DMS53 (cell line): Measurements from ENCODE around the gene FANCC.
A peak's percentile ranks its signal among the peaks of the same experiment; 100 is the strongest.

Experiments
- DNase-seq: peaks from one replicate; lab custom pipeline; 2025; lab: John Stamatoyannopoulos, UW

Gene FANCC

DNA sequence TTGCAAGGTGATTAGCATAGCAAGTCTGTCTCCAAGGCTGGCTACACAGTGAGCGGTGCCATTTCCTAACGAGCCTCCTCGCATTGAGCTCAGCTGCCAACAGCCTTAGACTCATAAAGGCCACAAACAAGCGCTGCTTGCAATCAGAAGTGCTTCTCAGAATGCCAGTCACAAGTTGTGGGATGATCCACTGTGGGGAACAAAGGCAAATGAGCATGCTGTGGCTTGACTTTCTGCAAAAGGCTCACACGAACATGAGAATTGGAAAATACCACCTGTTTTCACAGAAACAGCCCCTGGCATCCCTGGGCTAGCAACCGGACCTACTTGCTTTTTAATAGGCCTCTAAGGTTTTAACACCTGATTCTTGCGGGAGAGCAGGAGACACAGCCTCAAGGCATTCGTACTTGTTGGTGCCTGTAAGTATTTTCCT, 215.5 kb downstream of the FANCC start:
- DNase-seq = no peak

DNA sequence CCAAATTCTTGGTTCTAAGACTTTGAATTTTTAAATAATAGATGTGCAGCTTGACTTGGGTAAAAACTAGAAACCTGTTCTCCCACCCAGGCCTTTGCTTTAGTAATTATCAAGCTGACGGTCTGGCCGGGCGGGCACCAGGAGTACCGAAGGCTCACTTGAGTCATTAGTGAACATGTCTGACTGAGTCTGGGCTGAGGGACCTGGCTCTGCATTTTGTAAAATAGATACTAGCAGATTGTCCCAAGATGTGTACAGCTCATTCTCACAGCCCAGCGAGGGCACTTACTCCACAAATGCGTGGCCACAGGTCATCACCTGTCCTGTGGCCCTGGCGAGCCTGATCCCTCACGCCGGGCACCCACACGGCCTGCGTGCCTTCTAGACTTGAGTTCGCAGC, 216.2 kb downstream of the FANCC start:
- DNase-seq = no peak

DNA sequence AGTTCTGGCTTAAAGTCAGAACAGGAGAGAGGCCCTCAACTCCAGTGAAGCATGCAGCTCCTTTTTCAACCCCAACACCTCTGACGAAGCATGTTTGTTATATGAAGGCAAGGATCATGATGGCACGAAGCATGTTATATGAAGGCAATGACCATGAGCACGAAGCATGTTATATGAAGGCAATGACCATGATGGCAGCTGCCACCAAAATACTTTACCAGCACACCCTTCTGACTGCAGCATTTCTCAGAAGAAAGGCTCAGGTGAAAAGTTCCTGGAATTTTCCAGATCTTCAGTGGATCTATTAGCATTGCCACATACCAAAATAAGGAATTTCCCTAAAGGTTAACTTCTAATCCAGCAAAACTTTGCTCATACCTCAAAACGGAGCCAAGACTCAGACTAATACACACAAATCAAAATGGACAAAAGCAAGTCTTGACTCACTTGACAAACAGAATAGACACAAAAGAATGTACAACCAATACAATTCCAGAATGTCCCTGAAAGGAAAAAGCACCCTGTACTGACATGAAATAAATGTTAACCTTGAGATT, 217.4 kb downstream of the FANCC start:
- DNase-seq = no peak

DNA sequence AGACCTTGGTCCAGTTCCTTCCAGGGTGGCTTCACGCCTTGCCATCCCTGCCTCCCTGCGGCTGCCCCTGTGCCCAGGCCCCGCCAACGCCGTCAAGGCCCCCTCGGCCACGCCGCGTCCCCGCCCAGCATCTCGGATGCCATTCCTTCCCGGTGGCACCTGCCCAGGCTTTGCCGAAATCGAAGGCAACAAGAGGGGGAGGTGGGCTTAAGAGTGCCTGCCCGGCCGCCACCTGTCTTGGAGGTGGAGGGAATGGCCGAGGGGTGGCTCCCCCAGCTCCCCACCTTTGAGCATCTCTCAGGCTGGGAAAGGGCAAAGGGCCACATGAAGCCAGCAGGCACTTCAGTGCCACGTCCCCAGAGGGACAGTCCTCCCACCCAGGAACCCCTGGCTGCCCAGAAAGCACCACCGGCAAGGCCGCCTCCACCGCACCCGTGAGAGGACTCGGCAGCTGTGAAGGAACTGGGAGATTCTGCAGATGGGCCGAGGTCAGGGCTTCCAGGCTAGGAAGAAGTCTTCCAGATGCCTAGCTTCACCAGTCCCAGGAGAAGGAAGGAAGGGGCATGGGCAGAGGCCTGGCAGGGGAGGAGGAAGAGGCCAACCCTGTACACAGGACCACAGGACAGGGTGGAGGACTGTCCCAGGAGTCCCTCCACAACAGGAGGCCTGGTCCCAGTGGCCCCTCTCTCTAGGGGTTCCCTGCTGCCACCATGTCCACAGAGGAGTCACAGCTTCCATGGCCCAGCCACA, 218.0 kb downstream of the FANCC start:
- DNase-seq = no peak

DNA sequence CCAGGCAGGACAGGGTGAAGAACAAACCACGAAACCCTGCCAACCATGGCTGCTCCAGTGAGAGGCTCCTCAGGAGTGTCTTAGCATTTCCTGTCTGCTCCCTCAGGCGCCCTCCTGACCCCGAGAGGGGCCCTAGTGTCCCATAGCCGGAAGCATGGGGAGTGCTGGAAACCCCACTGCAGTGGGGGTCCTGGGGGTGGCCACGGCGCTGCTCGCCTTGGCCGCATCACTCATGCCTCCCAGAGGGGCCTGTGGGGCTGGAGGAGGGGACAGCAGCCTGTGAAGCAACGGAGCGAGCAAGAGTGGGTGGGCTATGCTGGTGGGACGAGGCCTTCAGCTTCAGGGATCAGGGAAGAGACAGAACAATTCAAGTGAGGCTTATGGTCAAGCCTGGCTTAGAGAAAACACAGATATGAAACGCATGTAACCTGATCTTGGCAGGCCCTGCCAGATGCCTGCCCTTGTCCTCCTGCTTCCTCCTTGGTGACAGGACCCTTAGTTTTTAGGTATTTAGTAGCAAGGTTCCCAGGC, 219.1 kb downstream of the FANCC start:
- DNase-seq = peak; percentile 9

DNA sequence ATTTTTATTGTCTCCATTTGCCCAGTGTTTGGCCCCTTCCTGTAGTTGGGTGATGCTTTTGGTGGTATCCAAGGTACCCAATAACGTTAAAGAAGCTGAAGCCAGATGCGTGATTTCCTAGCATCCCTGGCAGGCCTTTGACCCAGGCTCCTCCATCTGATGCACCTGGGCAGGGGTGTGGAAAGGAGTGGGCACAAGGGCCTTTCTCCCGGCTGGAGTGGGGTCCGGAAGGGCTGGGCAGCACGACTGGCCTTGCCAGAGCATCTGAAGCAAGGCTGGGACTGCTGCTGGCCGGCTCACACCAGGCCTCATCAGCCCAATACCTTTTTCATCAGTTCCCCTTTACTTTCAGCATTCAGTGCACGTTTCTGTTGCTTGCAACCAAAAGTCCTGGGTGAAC, 220.2 kb downstream of the FANCC start:
- no peak for DNase-seq

DNA sequence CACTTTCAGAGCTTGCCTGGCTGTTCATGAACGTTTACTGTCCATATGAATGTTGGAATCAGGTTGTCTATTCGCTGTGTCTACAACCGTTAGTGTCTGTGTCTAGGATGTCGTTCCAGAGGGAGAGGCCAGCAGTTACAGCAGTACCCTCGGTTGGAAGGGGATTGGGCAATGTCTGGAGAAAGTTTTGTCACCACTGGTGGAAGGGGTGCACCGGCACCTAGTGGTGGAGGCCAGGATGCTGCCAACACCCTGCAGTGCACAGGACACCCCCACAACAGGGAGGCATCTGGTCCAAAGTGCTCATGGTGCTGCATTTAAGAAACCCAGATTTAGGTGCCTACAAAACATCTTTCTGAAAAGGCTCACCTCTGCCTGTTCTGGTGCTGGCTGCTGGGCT, 220.7 kb downstream of the FANCC start:
- peak; percentile 8 for DNase-seq

DNA sequence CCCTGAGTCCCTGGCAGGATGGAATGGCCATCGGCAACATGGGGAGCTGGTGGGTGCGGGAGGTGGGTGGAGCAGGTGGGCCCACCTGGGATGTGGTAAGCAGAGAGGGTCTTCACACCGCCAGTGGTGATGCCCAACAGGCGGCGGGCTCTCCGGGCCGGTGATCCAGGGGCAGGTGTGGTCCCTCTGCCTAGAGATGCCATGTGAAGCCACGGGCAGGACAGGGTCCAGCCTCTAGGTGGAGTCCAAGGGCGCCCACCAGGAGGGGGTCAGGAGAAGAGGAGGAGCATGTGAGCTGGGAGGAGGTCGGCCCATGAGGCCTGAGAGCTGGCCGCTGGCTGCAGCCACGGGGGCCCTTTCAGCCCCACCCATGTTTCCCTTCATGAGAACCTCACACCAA, 221.1 kb downstream of the FANCC start:
- peak; percentile 16 for DNase-seq

DNA sequence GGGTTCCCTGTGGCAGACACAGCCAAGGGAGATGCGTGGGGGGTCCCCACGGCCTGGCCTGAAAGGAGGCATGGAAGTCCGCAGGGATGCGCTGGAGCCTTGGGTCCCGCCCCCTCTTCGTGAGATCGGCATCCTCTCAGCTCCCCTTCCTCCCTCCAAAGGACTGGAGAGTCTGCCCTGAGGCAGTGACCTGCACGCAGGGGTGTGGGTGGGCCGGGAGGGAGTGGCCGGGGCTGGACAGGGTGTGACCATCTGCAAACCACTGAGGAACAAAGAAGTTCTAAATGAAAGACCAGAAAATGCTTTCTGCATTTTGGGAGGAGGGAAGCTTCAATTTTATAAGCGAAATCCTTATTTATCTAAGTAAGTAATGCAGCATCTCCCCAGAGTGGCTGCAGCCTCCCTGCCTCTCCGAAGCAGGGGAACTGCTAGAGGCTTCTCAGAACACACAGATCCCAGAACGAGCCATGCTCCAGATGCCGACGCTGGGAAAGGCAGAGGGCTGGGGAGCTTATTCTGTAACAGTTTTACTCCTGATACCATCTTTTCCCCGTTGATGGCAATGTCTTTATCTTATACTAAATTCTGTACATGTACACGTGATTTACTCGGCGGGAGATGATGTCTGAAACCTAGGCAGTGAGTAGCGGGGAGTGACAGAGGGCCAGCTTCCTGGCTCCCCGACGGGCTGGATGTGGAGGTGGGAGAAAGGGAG, 221.7 kb downstream of the FANCC start:
- no peak for DNase-seq

DNA sequence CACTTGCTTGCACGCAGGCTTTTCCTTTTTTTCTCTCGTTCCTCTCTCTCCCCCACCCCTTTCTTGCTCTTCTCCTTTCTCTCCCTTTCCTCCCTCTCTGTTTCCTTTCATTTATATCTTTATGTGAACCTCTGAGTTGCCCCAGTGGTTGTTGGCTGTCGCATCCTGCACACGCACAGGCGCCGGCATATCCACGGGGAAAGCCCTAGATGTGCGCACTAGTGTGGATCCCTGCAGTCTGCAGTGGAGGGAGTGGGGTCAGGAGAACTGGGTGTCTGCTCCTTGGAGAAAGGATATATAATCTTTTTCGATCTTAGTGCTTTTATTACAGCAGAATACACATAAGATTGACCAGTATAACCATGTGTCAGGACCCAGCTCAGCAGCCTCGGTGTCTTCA, 223.5 kb downstream of the FANCC start:
- no peak for DNase-seq

DNA sequence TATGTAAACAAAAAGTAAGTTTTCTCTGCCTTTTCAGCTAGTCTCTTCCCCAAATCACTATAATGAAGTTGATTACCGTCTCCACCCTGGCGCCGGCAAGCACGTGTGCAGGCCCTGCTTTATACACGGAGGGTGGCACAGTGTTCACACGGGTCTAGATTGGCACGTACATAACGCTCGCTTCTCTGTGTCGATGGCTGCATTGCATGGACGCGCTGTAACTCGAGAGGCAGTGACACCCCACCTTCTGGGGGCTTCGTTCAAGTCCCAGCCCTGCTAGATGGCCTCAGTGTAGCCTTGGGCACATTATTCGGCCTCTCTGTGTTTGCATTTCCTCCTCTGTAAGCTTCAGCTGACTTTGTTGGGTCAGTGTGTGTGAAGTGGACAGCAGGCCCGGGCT, 223.9 kb downstream of the FANCC start:
- no peak for DNase-seq

DNA sequence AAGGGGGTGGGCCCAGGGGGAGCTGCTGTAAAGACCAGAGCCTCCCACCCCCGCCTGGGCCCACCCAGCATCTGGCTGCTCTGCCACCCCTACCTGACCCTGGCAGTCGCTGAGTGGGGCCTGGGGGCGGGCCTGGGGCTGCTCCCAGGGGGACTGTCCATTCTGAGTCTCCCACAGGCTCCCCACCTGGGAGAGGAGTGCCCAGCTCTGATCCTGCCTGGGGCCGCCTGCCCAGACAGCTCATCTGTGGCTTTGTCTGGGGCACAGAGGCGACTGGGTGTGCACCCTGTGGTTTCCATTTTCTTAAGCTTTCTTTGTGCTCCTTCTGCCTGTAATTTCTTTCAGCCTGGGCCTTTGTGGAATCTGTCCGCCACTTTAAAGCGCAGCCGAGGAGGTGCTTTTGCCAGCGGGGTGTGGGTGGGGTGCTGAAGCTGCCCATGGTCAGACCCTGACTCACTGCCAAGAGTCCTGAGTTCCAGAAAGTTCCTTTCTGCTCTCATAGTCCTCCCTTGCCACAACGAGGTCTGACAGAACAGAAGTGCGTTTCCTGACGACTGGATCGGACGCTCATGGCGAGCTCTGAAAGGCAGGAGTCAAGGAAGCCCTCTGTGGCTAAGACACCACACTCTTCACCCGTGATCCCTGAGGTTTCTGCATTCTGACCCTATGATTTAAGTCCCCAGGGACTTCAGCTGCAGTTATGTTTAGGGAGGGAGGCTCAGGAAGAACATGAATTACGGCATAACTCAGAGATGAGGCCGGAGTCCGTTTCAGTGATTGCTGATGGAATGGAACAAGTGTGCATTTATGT, 225.0 kb downstream of the FANCC start:
- no peak for DNase-seq

DNA sequence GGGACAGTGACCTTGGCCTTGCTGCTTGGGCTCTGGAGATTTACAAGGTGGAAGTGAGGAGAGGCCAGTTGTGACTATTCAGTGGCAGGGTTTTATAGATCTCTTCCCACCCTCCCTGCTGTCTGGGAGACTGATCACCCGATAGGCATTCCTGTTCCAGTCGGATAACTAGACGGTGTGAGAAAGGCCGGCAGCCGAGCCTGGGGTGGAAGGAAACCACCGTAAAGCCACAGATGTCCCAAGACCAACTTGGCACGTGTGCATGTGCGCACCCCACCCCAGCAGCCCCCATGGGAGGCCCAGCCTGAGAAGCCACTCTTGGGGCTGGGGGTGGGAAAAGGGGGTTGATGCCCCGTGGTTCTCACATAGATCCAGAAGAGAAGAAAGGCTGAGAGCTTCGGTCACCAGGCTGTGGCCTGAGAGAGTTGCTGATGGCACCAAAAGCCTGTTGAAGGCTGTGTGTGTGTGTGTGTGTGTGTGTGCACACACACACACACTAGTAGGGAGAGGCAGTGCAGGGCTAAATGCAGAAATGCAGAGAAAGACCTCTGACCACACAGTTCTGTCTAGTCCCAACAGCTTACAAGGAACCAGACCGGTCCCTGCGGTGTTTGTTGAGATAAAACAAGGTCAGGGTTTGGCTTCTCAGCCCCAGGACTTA, 225.8 kb downstream of the FANCC start:
- peak; percentile 33 for DNase-seq

DNA sequence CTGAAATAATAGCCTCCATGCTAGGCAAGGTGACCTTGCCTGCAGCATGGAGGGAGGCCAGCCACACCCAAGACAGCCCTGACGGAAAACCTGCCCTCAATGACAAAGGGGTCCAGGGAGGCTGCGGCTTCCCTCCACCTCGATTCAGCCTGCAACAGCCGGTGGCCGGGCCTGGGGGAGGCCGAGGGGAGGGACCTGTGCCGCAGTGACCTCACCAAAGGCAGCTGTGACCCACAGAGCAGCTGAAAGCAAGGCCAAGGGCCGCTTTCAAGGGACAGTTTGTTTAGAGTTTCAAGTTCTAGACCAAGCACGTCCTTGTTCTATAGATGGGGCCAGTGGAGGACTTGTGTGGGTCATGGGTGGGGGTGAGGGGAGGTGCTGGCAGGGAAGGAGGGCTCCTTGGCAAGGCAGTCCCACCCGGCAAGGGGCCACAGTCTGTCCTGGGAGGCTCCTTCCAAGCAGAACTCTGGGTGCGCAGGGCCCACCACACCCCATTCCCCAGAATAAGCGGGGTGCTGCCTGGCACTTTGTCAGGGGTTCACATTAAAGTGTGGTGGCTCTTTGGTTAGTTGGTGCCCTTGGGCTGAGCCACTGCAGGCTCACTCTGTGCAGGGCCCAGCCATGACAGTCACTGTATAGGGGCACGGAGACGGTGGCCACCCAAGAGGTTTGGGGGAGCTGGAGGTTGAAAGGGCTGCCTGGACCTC, 226.5 kb downstream of the FANCC start:
- DNase-seq = no peak

DNA sequence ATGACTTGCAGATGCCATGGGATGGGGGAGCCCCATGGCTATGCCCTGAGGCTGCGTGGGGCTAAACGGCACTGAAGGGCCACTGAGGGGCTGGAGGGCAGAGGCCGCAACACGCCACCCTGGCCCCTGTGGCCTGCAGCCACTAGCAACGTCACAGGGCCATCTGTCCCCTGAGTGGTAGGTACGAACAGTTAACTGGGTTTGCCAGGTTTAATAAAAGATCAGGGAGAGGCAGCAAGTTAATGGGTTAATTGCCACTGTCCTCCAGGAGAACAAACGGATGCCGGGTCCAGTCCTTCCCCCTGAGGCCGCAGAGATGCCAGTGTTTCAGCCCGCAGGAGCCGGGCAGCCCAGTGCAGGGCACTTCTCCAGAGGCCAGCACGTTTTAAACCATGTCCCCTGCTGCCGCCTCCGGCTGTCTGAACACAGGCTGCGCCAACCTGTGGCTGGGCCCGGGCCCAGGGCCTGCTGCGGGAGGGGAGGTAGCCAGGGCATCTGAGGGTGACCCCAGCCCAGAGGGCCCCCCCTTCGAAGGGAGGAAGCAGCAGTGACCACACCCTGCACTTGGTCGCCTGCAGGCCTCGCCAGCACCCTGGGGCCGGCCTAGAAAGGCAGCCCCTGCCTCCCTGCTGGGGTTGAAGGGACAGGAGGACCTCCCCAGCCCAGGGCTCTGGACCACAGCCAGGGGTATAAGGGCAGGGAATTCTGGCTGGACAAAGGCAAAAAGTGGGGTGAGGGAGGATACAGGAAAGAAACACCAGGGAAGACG, 227.3 kb downstream of the FANCC start:
- no peak for DNase-seq

DNA sequence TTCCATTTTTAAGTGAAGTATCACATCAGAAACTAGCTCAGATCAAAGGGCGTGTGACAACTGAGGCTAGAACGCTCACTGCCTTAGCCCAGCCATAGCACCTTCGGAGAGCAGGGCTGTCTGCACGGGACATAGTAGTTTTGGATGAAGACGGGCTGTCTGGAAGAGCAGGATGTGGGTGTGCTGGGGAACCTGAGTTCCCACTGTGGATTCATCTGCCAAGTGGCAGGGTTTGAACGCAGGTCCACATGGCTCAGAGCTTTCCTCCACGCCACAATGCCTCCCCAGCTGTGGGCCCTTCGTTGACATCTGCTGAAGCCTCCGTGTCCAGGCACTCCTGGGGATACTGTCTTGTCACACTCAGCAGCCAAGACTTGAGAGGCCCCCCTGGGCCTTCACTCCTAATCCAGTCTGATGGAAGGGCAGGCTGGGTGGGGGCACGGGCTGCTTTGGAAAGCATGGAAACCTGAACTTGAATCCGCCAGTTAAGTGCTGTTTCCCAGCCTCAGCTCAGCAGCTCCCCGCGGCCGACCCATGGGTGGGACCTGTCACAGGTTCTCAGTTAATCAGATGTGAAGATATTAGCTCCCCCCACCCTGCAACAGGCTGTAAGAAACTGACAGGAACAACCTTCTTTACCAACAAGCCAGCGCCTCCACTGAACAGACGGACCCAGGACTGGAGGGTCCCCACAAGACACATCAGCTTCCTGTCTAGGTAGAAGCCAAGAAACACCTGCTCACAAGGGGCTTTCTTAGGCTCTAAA, 228.1 kb downstream of the FANCC start:
- DNase-seq = no peak

DNA sequence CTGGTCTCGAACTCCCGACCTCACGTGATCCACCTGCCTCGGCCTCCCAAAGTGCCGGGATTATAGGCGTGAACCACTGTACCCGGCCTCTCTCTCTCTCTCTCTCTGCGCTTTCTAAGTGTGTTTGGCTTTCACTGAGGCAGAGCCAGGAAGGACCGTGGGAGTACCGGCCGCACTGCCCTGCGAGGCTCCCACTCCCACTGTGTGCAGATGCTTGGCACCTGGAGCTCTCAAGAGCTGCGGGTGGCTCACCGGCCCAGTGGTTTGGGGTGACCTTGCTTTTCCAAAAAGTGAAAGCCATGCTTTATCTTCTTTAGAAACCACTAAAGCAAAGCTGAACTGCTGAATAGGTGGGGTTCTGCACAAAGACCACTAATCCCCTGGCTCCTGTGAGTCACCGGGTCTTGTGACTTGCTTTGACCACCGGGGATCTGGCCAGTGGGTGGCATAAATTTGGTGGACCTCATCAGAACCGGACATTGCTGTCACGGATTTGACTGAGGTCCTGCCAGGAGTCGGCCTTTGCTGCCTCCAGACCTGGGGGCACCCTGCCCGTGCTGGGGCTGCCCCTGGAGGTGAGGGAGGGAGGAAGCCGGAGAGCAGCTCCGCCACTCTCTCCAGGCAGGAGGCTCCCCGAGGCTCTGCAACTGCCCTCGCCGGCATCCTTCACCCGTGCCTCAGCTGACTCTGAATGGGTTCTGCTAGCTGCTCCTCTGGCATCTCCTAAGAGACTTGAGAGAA, 228.9 kb downstream of the FANCC start:
- no peak for DNase-seq

DNA sequence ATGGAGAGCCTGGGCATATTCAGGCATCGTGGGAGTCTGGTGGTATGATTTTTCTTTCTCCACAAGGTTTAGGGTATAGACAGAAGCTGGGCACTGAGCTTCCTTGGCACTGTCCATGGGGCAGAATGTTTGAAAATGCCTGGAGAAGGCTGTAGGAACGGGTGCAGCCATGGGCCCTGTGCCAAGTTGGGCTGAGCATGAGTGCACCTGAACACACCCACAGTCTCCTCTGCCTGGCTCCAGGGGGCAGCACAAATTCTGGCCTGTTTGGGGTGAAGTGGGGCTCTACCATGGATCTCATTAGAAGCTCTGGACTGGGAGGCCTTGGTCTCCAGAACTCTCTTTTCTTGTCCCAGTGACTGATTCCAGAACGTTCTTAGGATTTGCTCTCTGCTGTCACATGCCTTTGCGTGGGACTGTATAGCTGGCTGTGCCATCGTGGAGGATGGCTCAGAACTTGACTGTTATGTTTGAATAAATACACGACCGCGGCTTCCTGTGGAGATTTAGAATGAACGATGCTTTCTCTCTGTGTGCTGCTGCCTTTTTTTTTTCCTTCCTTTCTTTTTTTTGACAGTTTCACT, 229.8 kb downstream of the FANCC start:
- DNase-seq = peak; percentile 50
